Right cardiac atrium (tissue), 5 donors: ENCODE measurements around the gene MYCBPAP. TPM values are rescaled to one million over a fixed set of nuclear protein-coding genes. Genes with fewer than 3 reads are reported as not detected.

Experiments
- ATAC-seq, 2 donors: fragments of 200-7000 bp; cut with Tn5 transposase; one replicate each; pipeline versions ENCODE4 v1.8.0 to v1.9.1; 2020; ENCODE audit warnings: moderate library complexity in 2 of 2, mild to moderate bottlenecking in 1 of 2
- DNase-seq, 3 donors: peaks; one replicate each; pipeline ENCODE4 v3.0.0-alpha.2; 2020
- H3K27ac ChIP-seq: one replicate; pipeline ENCODE4 v1.5.1; 2013; ENCODE audit warnings: mild to moderate bottlenecking, low read length, control low read depth, moderate library complexity
- H3K27me3 ChIP-seq: one replicate; pipeline ENCODE4 v1.6.1; 2013; ENCODE audit not compliant: control insufficient read depth, insufficient read depth
- H3K4me1 ChIP-seq: one replicate; pipeline ENCODE4 v1.6.1; 2013; ENCODE audit warnings: low read length; ENCODE audit not compliant: control insufficient read depth, insufficient read depth
- H3K4me3 ChIP-seq: one replicate; pipeline ENCODE4 v1.5.1; 2013; ENCODE audit warnings: low read length, control low read depth
- H3K9me3 ChIP-seq: one replicate; pipeline ENCODE4 v1.6.1; 2013; ENCODE audit warnings: low read length; ENCODE audit not compliant: control insufficient read depth
- WGBS: extraction: QIAGEN DNeasy Blood & Tissue Kit; methylation state at CpG from one replicate; pipeline ENCODE4 v1.1.7; 2013; 5-methylcytosine and 5-hydroxymethylcytosine counted together
- intact Hi-C, 4 donors: fragments of 100-400 bp; cut with DNase I; formaldehyde crosslinking; loops; one replicate each; pipeline versions ENCODE4 v1.11.0 to v1.14.0; 2022 to 2023
- polyA plus RNA-seq: library from polyadenylated mRNA; stranded (reverse); fragments of 200-250 nt; gene quantifications from one replicate; pipeline ENCODE4 v1.2.3, GENCODE V29; 2013
- total RNA-seq, 4 donors: library from RNA; stranded (reverse); fragmentation: NEBNext Ultra II Directional; extraction: Animal tissue kit (Norgen Biotek cat#: 25700); gene quantifications; one replicate each; pipeline ENCODE4 v1.2.1, GENCODE V29; 2021
- donor health status: healthy with polysubstance abuse.
- donor health status: DM: no; HTN: yes; CAD: no.
- donor health status: DM: no; HTN: no; CAD: no.
- donor health status: DM: no; HTN: yes; CAD: no; lungs with severe emphysema.
- donor health status: DM: yes; HTN: yes; CAD: no.

The MYCBPAP gene
- total and polyA plus RNA-seq, 5 donors, result 0.57 to 1.9 (median 0.88) TPM

DNA sequence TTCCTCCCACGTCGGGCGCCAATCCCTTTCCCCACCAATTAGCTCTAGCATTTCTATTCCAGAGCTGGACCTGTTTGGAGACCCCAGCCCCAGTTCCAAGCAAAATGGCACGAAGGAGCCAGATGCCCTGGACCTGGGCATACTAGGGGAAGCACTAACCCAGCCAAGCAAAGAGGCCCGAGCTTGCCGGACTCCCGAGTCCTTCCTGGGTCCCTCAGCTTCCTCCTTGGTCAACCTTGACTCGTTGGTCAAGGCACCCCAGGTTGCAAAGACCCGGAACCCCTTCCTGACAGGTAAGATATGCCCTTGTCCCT, 33.1 kb downstream of the MYCBPAP start:
- H3K27me3 ChIP-seq, result no peaks in the 10 kb centered on the region
- intact Hi-C loops, result loop anchor here (5.0 to 10.0 kb wide), 5 partner anchors 59 to 303 kb away; partner anchors contain the start of gene WFIKKN2 (in 2 of the 4)
- peak in 1 of 3 donors; percentile 53 for DNase-seq
- WGBS, result 67% methylated on average over 9 of the region's 9 CpGs
- peaks cover 4% of the 10 kb centered on the region for H3K4me1 ChIP-seq
- ATAC-seq, result no peak
- H3K4me3 ChIP-seq, result peak overlapping the region; percentile 49
- peak overlapping the region; percentile 21 for H3K27ac ChIP-seq
- no peaks in the 10 kb centered on the region for H3K9me3 ChIP-seq

DNA sequence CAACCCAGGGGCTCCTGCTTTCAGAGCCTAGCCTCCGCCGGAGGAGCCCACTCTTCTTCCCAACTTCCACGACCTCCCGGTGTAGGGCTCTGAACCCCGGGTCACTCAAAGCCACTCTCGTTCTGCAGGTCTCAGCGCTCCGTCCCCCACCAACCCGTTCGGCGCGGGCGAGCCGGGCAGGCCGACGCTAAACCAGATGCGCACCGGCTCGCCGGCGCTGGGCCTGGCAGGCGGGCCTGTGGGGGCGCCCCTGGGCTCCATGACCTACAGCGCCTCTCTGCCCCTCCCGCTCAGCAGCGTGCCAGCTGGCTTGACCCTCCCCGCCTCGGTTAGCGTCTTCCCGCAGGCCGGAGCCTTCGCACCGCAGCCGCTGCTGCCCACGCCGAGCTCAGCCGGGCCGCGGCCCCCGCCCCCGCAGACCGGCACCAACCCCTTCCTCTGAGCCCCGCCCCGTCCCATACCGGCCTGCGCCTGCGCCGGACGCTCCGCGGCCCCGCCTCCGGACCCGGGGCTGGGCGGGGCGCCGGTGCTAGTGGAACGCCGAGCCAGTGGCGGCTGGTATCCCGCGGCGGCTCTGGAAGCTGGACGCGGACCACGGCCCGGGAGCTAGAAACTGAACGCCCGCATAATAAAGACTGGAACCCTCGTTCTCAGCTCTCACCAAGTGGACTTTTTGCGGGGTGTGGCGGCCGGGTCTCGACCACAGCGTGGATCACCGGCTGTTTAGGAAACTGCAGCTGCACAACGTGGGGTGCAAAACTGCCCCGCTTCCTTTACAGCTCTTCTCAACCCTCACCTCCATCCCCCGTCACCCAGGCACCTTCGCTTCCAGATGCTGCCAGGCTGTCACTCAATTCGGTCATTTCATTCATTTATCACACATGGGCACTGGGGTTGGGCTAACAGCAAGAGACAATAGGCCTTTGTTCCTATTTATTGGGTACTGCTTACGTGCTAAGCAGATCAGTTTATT, 33.8 kb downstream of the MYCBPAP start:
- Histone ChIP-seq H3K27ac (peak overlapping the region; percentile 21), H3K9me3 (no peaks in the 10 kb centered on the region), H3K4me3 (peak overlapping the region; percentile 49), H3K27me3 (no peaks in the 10 kb centered on the region), H3K4me1 (peaks cover 4% of the 10 kb centered on the region)
- WGBS, result 2% methylated on average over 82 of the region's 82 CpGs
- DNase-seq (peak; percentile 88 to 95 (median 95)), ATAC-seq (peak; percentile 94)
- intact Hi-C loops, result loop anchor here (5.0 to 10.0 kb wide), 5 partner anchors 60 to 303 kb away; partner anchors contain the start of gene WFIKKN2 (in 2 of the 4)

DNA sequence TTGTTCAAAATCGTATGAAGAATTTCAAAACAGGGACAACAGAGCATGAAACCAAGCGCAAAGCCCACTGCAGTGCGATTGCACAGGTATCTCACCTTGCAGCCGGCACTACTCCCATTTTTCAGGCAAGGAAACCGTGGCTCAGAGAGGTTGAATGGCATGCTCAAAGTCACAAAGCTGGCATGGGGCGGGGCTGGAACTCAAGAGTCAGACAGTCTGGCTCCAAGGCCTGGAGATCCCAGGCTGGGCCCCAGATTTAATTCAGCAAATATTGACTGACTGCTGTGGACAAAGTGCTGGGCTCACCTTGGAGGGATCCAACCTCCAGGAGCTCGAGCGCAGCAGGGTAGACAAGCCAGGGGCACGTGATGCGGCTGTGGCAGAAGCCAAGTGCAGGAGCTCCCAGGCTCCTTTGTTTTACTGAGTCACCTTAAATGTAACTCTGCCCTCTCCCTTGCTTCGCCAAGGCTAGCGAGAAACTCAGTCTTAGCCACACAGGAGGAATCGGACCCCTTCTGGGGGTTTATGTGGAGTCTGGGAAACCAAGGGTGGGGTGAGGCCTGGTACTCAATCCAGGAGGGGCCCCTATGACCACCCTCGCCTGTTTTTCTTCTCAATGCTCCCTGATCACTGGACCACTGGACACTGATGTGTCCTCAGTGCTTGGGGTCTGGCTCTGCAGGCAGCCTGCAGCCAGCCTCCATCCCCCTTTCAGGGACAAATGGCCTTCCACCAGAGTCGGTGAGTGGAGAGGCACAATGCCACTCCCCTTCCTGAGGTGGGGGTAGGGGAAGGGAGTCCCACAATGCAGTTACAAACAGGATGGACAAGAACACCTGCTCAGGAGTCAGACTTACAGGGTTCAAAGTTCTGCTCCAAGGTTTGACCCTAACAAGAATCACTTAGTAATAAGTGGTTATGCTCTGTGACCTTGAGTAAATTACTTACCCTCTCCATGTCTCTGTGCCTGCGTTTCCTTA, 34.8 kb downstream of the MYCBPAP start:
- WGBS, result 82% methylated on average over 16 of the region's 16 CpGs
- Histone ChIP-seq H3K4me1 (peaks cover 4% of the 10 kb centered on the region), H3K4me3 (no peak overlapping the region), H3K27ac (no peak overlapping the region), H3K9me3 (no peaks in the 10 kb centered on the region), H3K27me3 (no peaks in the 10 kb centered on the region)
- peak in 1 of 3 donors; percentile 58 for DNase-seq
- intact Hi-C loops, result loop anchor here (5.0 to 10.0 kb wide), 5 partner anchors 61 to 302 kb away; partner anchors contain the start of gene WFIKKN2 (in 2 of the 4)
- ATAC-seq, result no peak

DNA sequence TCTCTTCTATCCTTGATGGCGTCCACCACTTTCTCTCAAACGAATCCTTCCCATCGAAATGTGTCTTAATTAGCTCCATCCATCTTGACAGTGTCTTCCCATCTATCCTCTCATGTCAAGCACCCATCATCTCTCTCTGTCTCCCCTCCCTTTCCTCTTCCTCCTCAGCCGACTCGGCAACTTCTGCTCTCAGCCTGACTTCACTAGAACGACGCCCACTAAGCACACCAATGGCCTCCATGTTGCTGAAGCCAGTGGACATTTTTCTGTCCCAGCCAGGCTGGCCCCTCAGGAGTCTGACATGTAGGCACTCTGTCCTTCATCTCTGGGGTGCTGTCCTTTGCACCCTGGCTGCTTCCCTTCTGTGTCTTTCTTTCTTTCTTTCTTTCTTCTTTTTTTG, 36.3 kb downstream of the MYCBPAP start:
- no peak overlapping the region for H3K27ac ChIP-seq
- intact Hi-C loops, result loop anchor here (5.0 to 10.0 kb wide), 5 partner anchors 62 to 300 kb away; partner anchors contain the start of gene WFIKKN2 (in 2 of the 4)
- H3K9me3 ChIP-seq, result no peaks in the 10 kb centered on the region
- no peak for DNase-seq
- whole genome bisulfite sequencing, result 63% methylated on average over 7 of the region's 7 CpGs
- no peak overlapping the region for H3K4me3 ChIP-seq
- ATAC-seq, result no peak
- H3K27me3 ChIP-seq, result no peaks in the 10 kb centered on the region
- H3K4me1 ChIP-seq, result peaks cover 4% of the 10 kb centered on the region

DNA sequence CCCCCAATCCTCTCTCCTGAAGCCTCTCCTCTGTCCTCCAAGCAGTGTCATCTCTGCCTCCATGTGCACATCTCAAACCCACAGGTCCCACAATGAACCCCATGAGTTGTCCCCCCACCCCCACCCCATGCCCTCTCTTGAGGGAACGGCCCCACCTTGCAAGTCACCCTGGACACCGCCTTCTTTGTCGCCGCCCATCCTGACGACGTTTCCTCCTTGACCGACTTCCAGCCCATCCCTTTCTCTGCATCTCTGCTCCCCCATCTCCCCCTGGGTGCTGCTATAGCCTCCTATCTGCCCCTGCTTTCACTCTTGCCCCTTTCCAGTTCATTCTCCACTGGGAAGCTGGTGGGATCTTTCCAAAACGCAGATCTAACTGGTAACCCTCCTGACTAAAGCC, 37.1 kb downstream of the MYCBPAP start:
- Histone ChIP-seq H3K27ac (no peak overlapping the region), H3K4me1 (peaks cover 4% of the 10 kb centered on the region), H3K9me3 (no peaks in the 10 kb centered on the region), H3K27me3 (no peaks in the 10 kb centered on the region), H3K4me3 (no peak overlapping the region)
- intact Hi-C loops, result loop anchor here (5.0 to 10.0 kb wide), 6 partner anchors 67 to 299 kb away; partner anchors contain the start of gene WFIKKN2 (in 1 of the 4)
- 54% methylated on average over 8 of the region's 8 CpGs for WGBS
- DNase-seq (no peak), ATAC-seq (no peak)

DNA sequence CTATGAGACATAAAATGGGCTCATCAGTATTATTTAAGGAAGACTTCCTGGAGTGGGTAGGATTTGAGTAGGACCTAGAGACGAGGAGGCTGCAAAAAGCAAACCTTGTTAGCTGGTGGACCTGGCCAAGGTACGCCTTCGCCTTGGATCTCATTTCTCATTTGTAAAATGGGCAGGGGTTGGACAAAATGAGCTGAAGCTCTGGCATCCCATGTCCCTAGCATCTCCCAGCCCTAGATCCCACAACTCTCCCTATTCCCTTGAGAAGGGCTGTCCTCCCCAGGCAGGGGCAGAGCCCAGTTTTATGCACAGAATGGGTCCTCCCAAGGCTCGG, 38.4 kb downstream of the MYCBPAP start:
- DNase-seq (no peak), ATAC-seq (no peak)
- H3K4me3 ChIP-seq, result no peak overlapping the region
- no peaks in the 10 kb centered on the region for H3K9me3 ChIP-seq
- no peak overlapping the region for H3K27ac ChIP-seq
- H3K27me3 ChIP-seq, result no peaks in the 10 kb centered on the region
- H3K4me1 ChIP-seq, result peaks cover 4% of the 10 kb centered on the region
- WGBS, result 47% methylated on average over 4 of the region's 4 CpGs
- intact Hi-C loops, result loop anchor here (5.0 to 10.0 kb wide), 6 partner anchors 66 to 298 kb away; partner anchors contain the start of gene WFIKKN2 (in 1 of the 4)

DNA sequence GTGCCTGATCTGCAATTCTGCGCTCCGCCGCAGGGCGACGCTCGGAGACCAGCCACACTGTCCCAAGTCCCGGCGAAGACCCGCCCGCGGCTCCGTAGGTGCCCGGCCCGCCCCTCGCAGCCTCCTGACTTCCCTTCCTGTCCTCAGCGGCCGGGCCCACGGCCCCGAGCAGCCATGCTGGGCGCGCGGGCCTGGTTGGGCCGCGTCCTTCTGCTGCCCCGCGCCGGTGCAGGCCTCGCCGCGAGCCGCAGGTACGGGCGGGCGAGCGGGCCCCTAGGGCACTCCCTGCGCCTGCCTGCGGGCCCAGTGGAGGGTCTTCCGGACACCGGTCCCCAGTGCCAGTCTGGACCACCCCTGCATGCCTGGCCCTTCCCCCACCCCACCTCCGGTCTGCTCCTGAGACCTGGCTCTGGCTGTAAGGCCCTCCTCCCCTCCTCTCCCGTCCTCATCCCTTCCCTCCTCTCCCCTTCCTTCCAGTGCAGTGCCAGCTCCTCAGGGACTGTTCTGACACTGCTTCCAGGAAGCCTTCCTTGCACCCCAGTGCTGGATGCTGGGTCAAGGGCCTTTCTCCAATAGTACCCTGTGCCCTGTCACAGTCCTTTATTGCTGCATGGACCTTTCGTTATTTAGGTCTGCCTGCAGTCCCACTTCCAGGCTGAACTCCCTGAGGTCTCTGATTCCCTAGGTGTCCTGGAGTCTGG, 38.9 kb downstream of the MYCBPAP start, which contains the start of gene SPATA20:
Gene SPATA20, plus strand, starts transcription at position 140 of the 701 bp plus-strand sequence. Its CDS starts 35 bp downstream, at position 175.
- DNase-seq (peak; percentile 92 to 98 (median 97)), ATAC-seq (peak; percentile 87 to 90)
- 2% methylated on average over 42 of the region's 42 CpGs for WGBS
- intact Hi-C loops, result loop anchor here (5.0 to 10.0 kb wide), 6 partner anchors 65 to 298 kb away; partner anchors contain the start of gene WFIKKN2 (in 1 of the 4)
- no peaks in the 10 kb centered on the region for H3K9me3 ChIP-seq
- H3K27me3 ChIP-seq, result no peaks in the 10 kb centered on the region
- peaks cover 4% of the 10 kb centered on the region for H3K4me1 ChIP-seq
- peak within 1 kb of the TSS; percentile 60 for H3K4me3 ChIP-seq
- peak within 1 kb of the TSS; percentile 52 for H3K27ac ChIP-seq

DNA sequence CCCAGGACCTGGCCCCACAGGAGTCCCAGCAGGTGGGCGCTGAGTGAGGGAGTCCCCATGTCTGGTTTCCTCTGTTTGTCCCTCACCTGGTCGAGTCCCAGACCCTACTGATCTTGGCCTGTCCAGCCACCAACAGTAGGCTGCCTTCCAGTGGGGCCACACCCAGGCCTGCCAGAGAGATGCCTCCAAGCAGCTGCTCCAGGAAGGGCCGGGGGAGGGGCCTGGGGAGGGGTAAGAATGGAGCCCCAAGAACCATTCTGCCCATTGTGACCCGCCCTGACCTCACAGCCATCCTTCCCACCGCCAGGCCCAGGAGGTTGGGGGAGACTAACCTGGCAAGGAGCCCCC, 39.5 kb downstream of the MYCBPAP start:
- Histone ChIP-seq H3K4me3 (peak overlapping the region; percentile 60), H3K9me3 (no peaks in the 10 kb centered on the region), H3K4me1 (peaks cover 3% of the 10 kb centered on the region), H3K27ac (no peak overlapping the region), H3K27me3 (no peaks in the 10 kb centered on the region)
- ATAC-seq, result peak in 1 of 2 donors; percentile 4
- peak in 1 of 3 donors; percentile 72 for DNase-seq
- intact Hi-C loops, result loop anchor here (5.0 to 10.0 kb wide), 6 partner anchors 65 to 297 kb away; partner anchors contain the start of gene WFIKKN2 (in 1 of the 4)
- 70% methylated on average over 5 of the region's 5 CpGs for WGBS

DNA sequence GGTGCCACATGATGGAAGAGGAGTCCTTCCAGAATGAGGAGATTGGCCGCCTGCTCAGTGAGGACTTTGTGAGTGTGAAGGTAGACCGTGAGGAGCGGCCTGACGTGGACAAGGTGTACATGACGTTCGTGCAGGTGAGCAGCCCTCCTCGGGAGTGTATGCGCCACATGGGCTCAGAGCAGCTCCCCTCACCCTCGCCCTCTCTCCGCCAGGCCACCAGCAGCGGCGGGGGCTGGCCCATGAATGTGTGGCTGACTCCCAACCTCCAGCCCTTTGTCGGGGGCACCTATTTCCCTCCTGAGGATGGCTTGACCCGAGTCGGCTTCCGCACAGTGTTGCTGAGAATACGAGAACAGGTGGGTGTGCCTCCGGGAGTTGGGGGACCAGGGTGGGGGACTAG, 40.6 kb downstream of the MYCBPAP start:
- WGBS, result 89% methylated on average over 18 of the region's 18 CpGs
- no peak for DNase-seq
- ATAC-seq, result no peak

More for the DNA sequence above, 40.6 kb downstream of the MYCBPAP start:
- no peaks in the 10 kb centered on the region for H3K9me3 ChIP-seq
- no peak overlapping the region for H3K4me3 ChIP-seq
- no peaks in the 10 kb centered on the region for H3K27me3 ChIP-seq
- H3K27ac ChIP-seq, result no peak overlapping the region
- intact Hi-C loops, result loop anchor here (5.0 to 10.0 kb wide), 6 partner anchors 63 to 296 kb away; partner anchors contain the start of gene WFIKKN2 (in 1 of the 4)
- no peaks in the 10 kb centered on the region for H3K4me1 ChIP-seq
